GM12892 (cell line): ENCODE data around the gene CEP131.

Experiments used
- POLR2A ChIP-seq: IDR thresholded peaks from 2 replicates; pipeline ENCODE4 v1.6.1; 2011; ENCODE audit warnings: low read depth, low read length, control low read depth
- POLR2AphosphoS5 ChIP-seq: IDR thresholded peaks from 2 replicates; pipeline ENCODE4 v1.6.1; 2011; ENCODE audit warnings: low read depth, low read length, control low read depth
- TAF1 ChIP-seq: IDR thresholded peaks from 2 replicates; pipeline ENCODE4 v1.6.1; 2011; ENCODE audit warnings: low read depth, mild to moderate bottlenecking, control low read depth, low read length, borderline replicate concordance

DNA sequence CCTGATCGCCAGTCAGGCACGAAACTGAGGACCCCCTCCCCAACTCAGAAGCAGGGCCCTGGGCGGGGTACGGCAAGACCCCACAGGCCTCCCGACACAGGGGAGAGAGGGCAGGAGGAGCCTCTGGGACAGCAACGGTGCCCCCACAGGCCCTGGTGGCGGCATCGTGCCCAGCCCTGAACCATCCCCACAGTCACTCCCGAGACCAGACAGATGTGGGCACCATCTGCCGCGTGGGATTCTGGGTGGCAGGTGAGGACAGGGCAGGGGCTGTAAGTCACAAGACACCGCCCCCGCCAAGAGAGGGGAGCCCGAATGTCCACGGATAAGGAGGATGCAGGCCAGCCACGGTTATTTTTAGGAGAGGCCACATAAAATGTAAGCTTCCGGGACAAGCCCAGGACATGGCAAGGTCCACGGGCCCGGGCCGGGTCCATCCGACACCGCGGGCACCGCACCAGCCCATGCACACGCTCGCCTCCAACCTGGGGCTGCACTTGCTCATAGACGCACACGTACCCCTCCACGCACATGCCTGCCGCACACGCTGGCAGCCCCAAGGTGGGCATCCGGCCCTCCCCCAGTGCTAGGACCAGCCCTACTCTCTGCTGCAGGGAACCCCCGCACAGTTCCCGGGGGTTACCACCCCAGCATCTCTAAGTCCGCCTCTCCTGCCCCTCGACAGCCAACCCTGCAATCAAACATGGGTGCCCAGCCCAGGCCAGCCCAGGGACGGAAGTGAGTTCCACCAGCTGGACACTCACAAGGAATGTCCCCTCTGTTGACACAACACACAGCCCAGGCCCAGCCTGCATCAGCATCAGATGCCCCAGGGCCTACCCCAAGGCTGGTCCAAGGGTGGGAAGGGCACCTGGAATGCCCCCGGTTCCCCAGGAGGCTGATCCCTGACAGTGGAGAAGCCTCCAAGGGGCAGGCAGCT lies 65.6 kb downstream of the CEP131 start:
- TF ChIP-seq POLR2AphosphoS5 = no peak
- TF ChIP-seq TAF1 = no peak
- TF ChIP-seq POLR2A = no peak
